Endothelial cell of umbilical vein (primary cell): ENCODE measurements around the gene TM7SF2. TPM values are rescaled to one million over a fixed set of nuclear protein-coding genes. Genes with fewer than 3 reads are reported as not detected.

Source experiments
- BruUV-seq: library from RNA; stranded (reverse); fragments of 400-500 nt; replicated peaks from 2 replicates; lab custom pipeline; 2021; lab: Mats Ljungman, UMichigan
- CTCF ChIA-PET: fragments of 300-600, 350-600 bp; sonication (Branson Sonifier 250); formaldehyde crosslinking; loops from one replicate; lab custom pipeline; 2021; ENCODE audit warnings: antibody characterized with exemption, inconsistent platforms; lab: Charles Lee
- POLR2A ChIA-PET: fragments of 300-600, 350-600 bp; sonication (Branson Sonifier 250); formaldehyde crosslinking; loops from one replicate; lab custom pipeline; 2021; ENCODE audit warnings: antibody characterized with exemption, inconsistent platforms; lab: Charles Lee
- DNase-seq: peaks from one replicate; pipeline ENCODE4 v3.0.0-alpha.2; 2011; ENCODE audit warnings: low read depth, low spot score
- FAIRE-seq: peaks from 2 replicates; lab custom pipeline; 2011; peaks lifted over from hg19 to GRCh38; lab: Jason Lieb, UNC
- H2AFZ ChIP-seq: 2 replicates; pipeline ENCODE4 v1.6.0; 2012; ENCODE audit warnings: low read depth, low read length, control low read depth, inconsistent platforms
- H3K27ac ChIP-seq: 2 replicates; pipeline ENCODE4 v1.5.1; 2011; ENCODE audit warnings: low read depth, mild to moderate bottlenecking, control low read depth, low read length, moderate library complexity; ENCODE audit not compliant: insufficient read depth
- H3K27me3 ChIP-seq, 2 experiments: 2 replicates each; pipeline versions ENCODE4 v1.6.0 to v1.6.1; 2011; ENCODE audit warnings: low read length in 2 of 2, mixed read lengths in 1 of 2; ENCODE audit not compliant: control insufficient read depth in 2 of 2, insufficient read depth in 2 of 2
- H3K36me3 ChIP-seq, 2 experiments: 2 replicates in 1 of 2; 3 replicates in 1 of 2; pipeline ENCODE4 v1.5.1; 2011; ENCODE audit warnings: low read length in 2 of 2, mild to moderate bottlenecking in 1 of 2, moderate library complexity in 1 of 2; ENCODE audit not compliant: control insufficient read depth in 2 of 2, insufficient read depth in 2 of 2; ENCODE audit errors: extremely low read depth in 1 of 2
- H3K4me1 ChIP-seq: 3 replicates; pipeline ENCODE4 v1.5.1; 2011; ENCODE audit warnings: mild to moderate bottlenecking, low read length; ENCODE audit not compliant: control insufficient read depth, insufficient read depth; ENCODE audit errors: extremely low read depth
- H3K4me2 ChIP-seq: 2 replicates; pipeline ENCODE4 v1.6.1; 2011; ENCODE audit warnings: low read length, control low read depth, mixed read lengths; ENCODE audit not compliant: insufficient read depth
- H3K4me3 ChIP-seq, 3 experiments: fragments of 200-600 bp in 1 of 3; sonication (generic), shearing (Covaris generic) in 1 of 3; replicated peaks in 1 of 3; 2 replicates each; pipeline ENCODE4 v1.5.1; 2011 to 2016; ENCODE audit warnings: control low read depth in 3 of 3, low read length in 3 of 3, mild to moderate bottlenecking in 2 of 3, inconsistent platforms in 1 of 3, low read depth in 1 of 3, moderate library complexity in 1 of 3; ENCODE audit not compliant: insufficient read depth in 1 of 3
- H3K79me2 ChIP-seq: 2 replicates; pipeline ENCODE4 v1.6.0; 2012; ENCODE audit warnings: low read length, inconsistent platforms; ENCODE audit not compliant: control insufficient read depth, insufficient read depth
- H3K9ac ChIP-seq: replicated peaks from 2 replicates; pipeline ENCODE3; 2011; ENCODE audit warnings: low read length, control low read depth; ENCODE audit not compliant: insufficient read depth; ENCODE audit errors: extremely low read depth
- H3K9me1 ChIP-seq: replicated peaks from 3 replicates; pipeline ENCODE4 v1.6.0; 2011; ENCODE audit warnings: mild to moderate bottlenecking, low read length; ENCODE audit not compliant: control insufficient read depth, insufficient read depth; ENCODE audit errors: extremely low read depth
- H3K9me3 ChIP-seq: replicated peaks from 2 replicates; pipeline ENCODE4 v1.5.1; 2012; ENCODE audit warnings: low read length, inconsistent platforms; ENCODE audit not compliant: control insufficient read depth, insufficient read depth
- H4K20me1 ChIP-seq: replicated peaks from 2 replicates; pipeline ENCODE3; 2011; ENCODE audit warnings: mild to moderate bottlenecking, low read length; ENCODE audit not compliant: control insufficient read depth, insufficient read depth; ENCODE audit errors: extremely low read depth
- EZH2 ChIP-seq: IDR thresholded peaks from 2 replicates; pipeline ENCODE4 v1.6.1; 2012; ENCODE audit warnings: borderline replicate concordance, low read depth, mild to moderate bottlenecking, moderate library complexity, low read length, inconsistent platforms; ENCODE audit not compliant: severe bottlenecking
- MAX ChIP-seq: IDR thresholded peaks from 2 replicates; pipeline ENCODE4 v1.6.1; 2011; ENCODE audit not compliant: insufficient read depth, insufficient read length
- MYC ChIP-seq: IDR thresholded peaks from one replicate; pipeline ENCODE4 v1.6.1; 2011; ENCODE audit warnings: mild to moderate bottlenecking, low read depth, low read length
- POLR2AphosphoS5 ChIP-seq: IDR thresholded peaks from 2 replicates; pipeline ENCODE4 v1.6.1; 2012; ENCODE audit warnings: low read depth, mild to moderate bottlenecking, control low read depth, low read length, moderate library complexity; ENCODE audit not compliant: insufficient read depth
- dilution Hi-C: fragments of 300-500 bp; cut with MboI; formaldehyde crosslinking; loops from one replicate; pipeline ENCODE4 v1.15.0; 2019; ENCODE audit warnings: low sequenced_read_pairs; ENCODE audit not compliant: extremely low pct_ligation_motif_present
- intact Hi-C: fragments of 100-400 bp; cut with micrococcal nuclease; formaldehyde crosslinking; loops from one replicate; pipeline ENCODE4 v1.10.0; 2022
- microRNA-seq: library from miRNA; unstranded; fragments of <30 nt; microRNA quantifications from one replicate; pipeline ENCODE4 v1.2.0, GENCODE V29; 2021; ENCODE audit warnings: borderline number of aligned reads, borderline replicate concordance
- polyA plus RNA-seq, 4 experiments: library from polyadenylated mRNA; depleted of rRNA in 3 of 4; stranded (reverse) in 3 of 4; unstranded in 1 of 4; fragments of >200 nt; gene quantifications; 2 replicates each; pipeline versions ENCODE4 v1.2.1 to v1.2.3, GENCODE V29; 2011 to 2012; ENCODE audit warnings: missing spikeins in 1 of 4
- small RNA-seq: library from RNA; depleted of rRNA; stranded (forward); fragments of <200 nt; gene quantifications from one replicate; pipeline ENCODE3, GENCODE V24; 2012; ENCODE audit warnings: low replicate concordance, low read depth; ENCODE audit not compliant: insufficient read depth, insufficient read length
- total RNA-seq: library from RNA; stranded (reverse); gene quantifications from 2 replicates; pipeline ENCODE4 v1.2.3, GENCODE V29; 2021

Gene TM7SF2
- total and polyA plus RNA-seq, 2 donors (not counting 3 experiments of a cell fraction or from before 2014, with no cell fraction given): 11.6 to 47.1 TPM

GRCh38 chr11:65163684-65164083 is 52.0 kb downstream of the TM7SF2 start:
- TF ChIP-seq POLR2AphosphoS5 (no peak), EZH2 (no peak), MAX (no peak), MYC (no peak)
- no peaks in the 10 kb centered on the region for H3K27me3 ChIP-seq
- no TSS peak for BruUV-seq
- no peaks in the 10 kb centered on the region for H3K9me3 ChIP-seq
- H3K9ac ChIP-seq: no peak overlapping the region
- no peak overlapping the region for H3K27ac ChIP-seq
- H4K20me1 ChIP-seq: no peaks in the 10 kb centered on the region
- no peak overlapping the region for H3K4me3 ChIP-seq
- no peak for DNase-seq
- H3K36me3 ChIP-seq: no peaks in the 10 kb centered on the region
- ChIA-PET CTCF (no interaction called here), POLR2A (no interaction called here)
- no peak for FAIRE-seq
- dilution Hi-C loops: no loop called here
- no peak overlapping the region for H3K4me2 ChIP-seq
- H3K9me1 ChIP-seq: no peaks in the 10 kb centered on the region
- no peak overlapping the region for H2AFZ ChIP-seq
- H3K79me2 ChIP-seq: no peaks in the 10 kb centered on the region
- peaks cover 3% of the 10 kb centered on the region for H3K4me1 ChIP-seq
- intact Hi-C loops: no loop called here

Small RNA genes lying within 50 kb of the gene (microRNA-seq; reads per million reads assigned to microRNA genes)
- gene MIR6751: not detected

Small RNA genes lying within 50 kb of the gene (small RNA-seq; reads per million reads assigned to genes)
- gene HIGD1AP10 (not detected), gene PDCL2P2 (not detected), gene RNU2-23P (1.5 reads per million)

Other genes starting within 250 kb of the TM7SF2 start
- gene EHD1, start 233.3 kb upstream of the TM7SF2 start, total RNA-seq: 98.0 and 109 TPM in 2 replicates
- 136 and 140 TPM in 2 replicates for gene EHD1, start 233.3 kb upstream of the TM7SF2 start, polyA plus RNA-seq
- gene ATG2A, start 194.7 kb upstream of the TM7SF2 start, total RNA-seq: 24.3 and 27.4 TPM in 2 replicates
- gene ATG2A, start 194.7 kb upstream of the TM7SF2 start, polyA plus RNA-seq: 13.4 and 17.6 TPM in 2 replicates
- 17.8 and 21.5 TPM in 2 replicates for gene PPP2R5B, start 187.2 kb upstream of the TM7SF2 start, total RNA-seq
- gene PPP2R5B, start 187.2 kb upstream of the TM7SF2 start, polyA plus RNA-seq: 17.6 and 20.9 TPM in 2 replicates
- not detected in 2 replicates for gene GPHA2, start 176.0 kb upstream of the TM7SF2 start, total RNA-seq
- gene GPHA2, start 176.0 kb upstream of the TM7SF2 start, polyA plus RNA-seq: not detected in 2 replicates
- gene MAJIN, start 139.8 kb upstream of the TM7SF2 start, total RNA-seq: not detected in 2 replicates
- gene MAJIN, start 139.8 kb upstream of the TM7SF2 start, polyA plus RNA-seq: 0.07 TPM in 1 of 2 replicates, not detected in the other
- gene BATF2, start 114.9 kb upstream of the TM7SF2 start, total RNA-seq: 0.75 and 0.81 TPM in 2 replicates
- gene BATF2, start 114.9 kb upstream of the TM7SF2 start, polyA plus RNA-seq: 0.75 and 1.5 TPM in 2 replicates
- gene ARL2, start 97.7 kb upstream of the TM7SF2 start, total RNA-seq: 108 and 109 TPM in 2 replicates
- 259 and 312 TPM in 2 replicates for gene ARL2, start 97.7 kb upstream of the TM7SF2 start, polyA plus RNA-seq
- 21.0 and 21.8 TPM in 2 replicates for gene SNX15, start 84.4 kb upstream of the TM7SF2 start, total RNA-seq
- 15.2 and 15.5 TPM in 2 replicates for gene SNX15, start 84.4 kb upstream of the TM7SF2 start, polyA plus RNA-seq
- 16.6 and 18.0 TPM in 2 replicates for gene SAC3D1, start 70.7 kb upstream of the TM7SF2 start, total RNA-seq
- gene SAC3D1, start 70.7 kb upstream of the TM7SF2 start, polyA plus RNA-seq: 17.0 and 22.2 TPM in 2 replicates
- 4.4 and 6.8 TPM in 2 replicates for gene NAALADL1, start 53.3 kb upstream of the TM7SF2 start, total RNA-seq
- gene NAALADL1, start 53.3 kb upstream of the TM7SF2 start, polyA plus RNA-seq: 13.9 and 16.5 TPM in 2 replicates
- gene CDCA5, start 27.8 kb upstream of the TM7SF2 start, total RNA-seq: 34.1 and 35.7 TPM in 2 replicates
- gene CDCA5, start 27.8 kb upstream of the TM7SF2 start, polyA plus RNA-seq: 14.0 and 16.4 TPM in 2 replicates
- 37.6 and 45.1 TPM in 2 replicates for gene ZFPL1, start 27.6 kb upstream of the TM7SF2 start, total RNA-seq
- gene ZFPL1, start 27.6 kb upstream of the TM7SF2 start, polyA plus RNA-seq: 139 and 186 TPM in 2 replicates
- gene VPS51, start 15.7 kb upstream of the TM7SF2 start, total RNA-seq: 102 and 108 TPM in 2 replicates
- 146 and 196 TPM in 2 replicates for gene VPS51, start 15.7 kb upstream of the TM7SF2 start, polyA plus RNA-seq
- 9.0 and 9.2 TPM in 2 replicates for gene ZNHIT2, start 5.8 kb downstream of the TM7SF2 start, total RNA-seq
- 7.1 and 12.8 TPM in 2 replicates for gene ZNHIT2, start 5.8 kb downstream of the TM7SF2 start, polyA plus RNA-seq
- 746 and 784 TPM in 2 replicates for gene FAU, start 10.3 kb downstream of the TM7SF2 start, total RNA-seq
- gene FAU, start 10.3 kb downstream of the TM7SF2 start, polyA plus RNA-seq: 741 and 809 TPM in 2 replicates
- gene MRPL49, start 10.4 kb downstream of the TM7SF2 start, total RNA-seq: 49.7 and 51.6 TPM in 2 replicates
- 76.8 and 90.4 TPM in 2 replicates for gene MRPL49, start 10.4 kb downstream of the TM7SF2 start, polyA plus RNA-seq
- gene SYVN1, start 22.6 kb downstream of the TM7SF2 start, total RNA-seq: 34.5 and 36.0 TPM in 2 replicates
- gene SYVN1, start 22.6 kb downstream of the TM7SF2 start, polyA plus RNA-seq: 39.1 and 45.1 TPM in 2 replicates
- not detected in 2 replicates for gene SPDYC, start 58.4 kb downstream of the TM7SF2 start, total RNA-seq
- not detected in 2 replicates for gene SPDYC, start 58.4 kb downstream of the TM7SF2 start, polyA plus RNA-seq
- gene CAPN1, start 70.1 kb downstream of the TM7SF2 start, total RNA-seq: 201 and 217 TPM in 2 replicates
- gene CAPN1, start 70.1 kb downstream of the TM7SF2 start, polyA plus RNA-seq: 218 and 293 TPM in 2 replicates
- 24.0 and 25.4 TPM in 2 replicates for gene POLA2, start 150.1 kb downstream of the TM7SF2 start, total RNA-seq
- gene POLA2, start 150.1 kb downstream of the TM7SF2 start, polyA plus RNA-seq: 30.0 and 36.2 TPM in 2 replicates
- gene CDC42EP2, start 203.0 kb downstream of the TM7SF2 start, total RNA-seq: 23.4 and 23.9 TPM in 2 replicates
- gene CDC42EP2, start 203.0 kb downstream of the TM7SF2 start, polyA plus RNA-seq: 26.4 and 33.3 TPM in 2 replicates
- gene DPF2, start 222.0 kb downstream of the TM7SF2 start, total RNA-seq: 48.9 and 58.7 TPM in 2 replicates
- gene DPF2, start 222.0 kb downstream of the TM7SF2 start, polyA plus RNA-seq: 62.2 and 73.3 TPM in 2 replicates
- gene TIGD3, start 242.9 kb downstream of the TM7SF2 start, total RNA-seq: 0.27 TPM in 1 of 2 replicates, not detected in the other
- 0.18 TPM in 2 replicates for gene TIGD3, start 242.9 kb downstream of the TM7SF2 start, polyA plus RNA-seq